ENCODE measurements around the gene DIPK2A. TPM values are rescaled to one million over a fixed set of nuclear protein-coding genes. Genes with fewer than 3 reads are reported as not detected.

DIPK2A gene
- total and polyA plus RNA-seq, 5 donors: 7.8 to 15.4 (median 12.5) TPM

GRCh38 chr3:143955113-143955512 is 16.5 kb upstream of the DIPK2A start:
- DNase-seq (no peak), ATAC-seq (no peak)
- Histone ChIP-seq H3K4me3 (ENCODE audit: low read length) (no peak overlapping the region), H3K9me3 (ENCODE audit: control insufficient read depth, low read length) (no peaks in the 10 kb centered on the region), H3K27me3 (ENCODE audit: control insufficient read depth, insufficient read depth) (no peaks in the 10 kb centered on the region), H3K4me1 (ENCODE audit: control insufficient read depth, insufficient read depth, low read length) (no peaks in the 10 kb centered on the region), H3K27ac (ENCODE audit: low read length) (no peak overlapping the region)
- intact Hi-C loops (cut with DNase I): loop anchor here in 2 of 4 donors (10.0 kb wide), 1 partner anchor 180 kb away; no protein-coding TSS in a partner anchor

- Histone ChIP-seq H3K27me3 (ENCODE audit: control insufficient read depth, insufficient read depth) (no peaks in the 10 kb centered on the region), H3K27ac (ENCODE audit: low read length) (no peak overlapping the region), H3K9me3 (ENCODE audit: control insufficient read depth, low read length) (no peaks in the 10 kb centered on the region), H3K4me3 (ENCODE audit: low read length) (no peak overlapping the region), H3K4me1 (ENCODE audit: control insufficient read depth, insufficient read depth, low read length) (no peaks in the 10 kb centered on the region)
- intact Hi-C loops (cut with DNase I): loop anchor here in 2 of 4 donors (10.0 kb wide), 1 partner anchor 182 kb away; no protein-coding TSS in a partner anchor
- DNase-seq (no peak), ATAC-seq (no peak)
- 77% methylated on average over 1 of the region's 1 CpG for WGBS
Observed at GRCh38 chr3:143956838-143957237, 14.8 kb upstream of the DIPK2A start.

GRCh38 chr3:143957453-143957852 is 14.2 kb upstream of the DIPK2A start:
- H3K4me1 ChIP-seq (ENCODE audit: control insufficient read depth, insufficient read depth, low read length): no peaks in the 10 kb centered on the region
- ATAC-seq (no peak), DNase-seq (no peak)
- no peak overlapping the region for H3K4me3 ChIP-seq (ENCODE audit: low read length)
- intact Hi-C loops (cut with DNase I): loop anchor here in 2 of 4 donors (10.0 kb wide), 1 partner anchor 183 kb away; no protein-coding TSS in a partner anchor
- no peak overlapping the region for H3K27ac ChIP-seq (ENCODE audit: low read length)
- H3K27me3 ChIP-seq (ENCODE audit: control insufficient read depth, insufficient read depth): no peaks in the 10 kb centered on the region
- no peaks in the 10 kb centered on the region for H3K9me3 ChIP-seq (ENCODE audit: control insufficient read depth, low read length)

- Histone ChIP-seq H3K4me3 (ENCODE audit: low read length) (no peak overlapping the region), H3K27ac (ENCODE audit: low read length) (no peak overlapping the region), H3K9me3 (ENCODE audit: control insufficient read depth, low read length) (no peaks in the 10 kb centered on the region), H3K4me1 (ENCODE audit: control insufficient read depth, insufficient read depth, low read length) (no peaks in the 10 kb centered on the region), H3K27me3 (ENCODE audit: control insufficient read depth, insufficient read depth) (no peaks in the 10 kb centered on the region)
- DNase-seq (no peak), ATAC-seq (no peak)
- intact Hi-C loops (cut with DNase I): loop anchor here in 2 of 4 donors (10.0 kb wide), 1 partner anchor 184 kb away; no protein-coding TSS in a partner anchor
Observed at GRCh38 chr3:143958966-143959365, 12.7 kb upstream of the DIPK2A start.

GRCh38 chr3:143961342-143961741 is 10.3 kb upstream of the DIPK2A start:
- no peak overlapping the region for H3K4me3 ChIP-seq (ENCODE audit: low read length)
- H3K9me3 ChIP-seq (ENCODE audit: control insufficient read depth, low read length): no peaks in the 10 kb centered on the region
- ATAC-seq (no peak), DNase-seq (no peak)
- no peak overlapping the region for H3K27ac ChIP-seq (ENCODE audit: low read length)
- H3K27me3 ChIP-seq (ENCODE audit: control insufficient read depth, insufficient read depth): no peaks in the 10 kb centered on the region
- 97% methylated on average over 1 of the region's 1 CpG for WGBS
- intact Hi-C loops (cut with DNase I): no loop called here
- no peaks in the 10 kb centered on the region for H3K4me1 ChIP-seq (ENCODE audit: control insufficient read depth, insufficient read depth, low read length)

- intact Hi-C loops (cut with DNase I): no loop called here
- H3K4me1 ChIP-seq (ENCODE audit: control insufficient read depth, insufficient read depth, low read length): no peaks in the 10 kb centered on the region
- H3K27ac ChIP-seq (ENCODE audit: low read length): no peak overlapping the region
- no peak overlapping the region for H3K4me3 ChIP-seq (ENCODE audit: low read length)
- H3K9me3 ChIP-seq (ENCODE audit: control insufficient read depth, low read length): no peaks in the 10 kb centered on the region
- no peaks in the 10 kb centered on the region for H3K27me3 ChIP-seq (ENCODE audit: control insufficient read depth, insufficient read depth)
- no peak for ATAC-seq
- peak in 1 of 3 donors; percentile 6 for DNase-seq
- 89% methylated on average over 6 of the region's 6 CpGs for WGBS
Observed at GRCh38 chr3:143963946-143964345, 7.7 kb upstream of the DIPK2A start.

- Histone ChIP-seq H3K9me3 (ENCODE audit: control insufficient read depth, low read length) (no peaks in the 10 kb centered on the region), H3K27me3 (ENCODE audit: control insufficient read depth, insufficient read depth) (no peaks in the 10 kb centered on the region), H3K27ac (ENCODE audit: low read length) (peak overlapping the region; percentile 89), H3K4me3 (ENCODE audit: low read length) (peak overlapping the region; percentile 62), H3K4me1 (ENCODE audit: control insufficient read depth, insufficient read depth, low read length) (no peaks in the 10 kb centered on the region)
- intact Hi-C loops (cut with DNase I): no loop called here
- DNase-seq (peak; percentile 60 to 85 (median 81)), ATAC-seq (peak; percentile 1 to 24)
- WGBS: under 1% methylated on average over 37 of the region's 37 CpGs
Observed at GRCh38 chr3:143970773-143971358, 757 bp upstream of the DIPK2A start.

- no peak for DNase-seq
Observed at GRCh38 chr3:143972155-143972504, 507 bp downstream of the DIPK2A start.

GRCh38 chr3:143972505-143973258 is 1.1 kb downstream of the DIPK2A start:
- H3K27me3 ChIP-seq (ENCODE audit: control insufficient read depth, insufficient read depth): no peaks in the 10 kb centered on the region
- H3K27ac ChIP-seq (ENCODE audit: low read length): peak overlapping the region; percentile 89
- no peaks in the 10 kb centered on the region for H3K9me3 ChIP-seq (ENCODE audit: control insufficient read depth, low read length)
- DNase-seq (peak; percentile 72 to 91 (median 89)), ATAC-seq (peak; percentile 53 to 56)
- intact Hi-C loops (cut with DNase I): no loop called here
- no peaks in the 10 kb centered on the region for H3K4me1 ChIP-seq (ENCODE audit: control insufficient read depth, insufficient read depth, low read length)
- WGBS: under 1% methylated on average over 83 of the region's 83 CpGs
- H3K4me3 ChIP-seq (ENCODE audit: low read length): peak overlapping the region; percentile 62

More at GRCh38 chr3:143972155-143972504, 507 bp downstream of the DIPK2A start:
- Histone ChIP-seq H3K27me3 (ENCODE audit: control insufficient read depth, insufficient read depth) (no peaks in the 10 kb centered on the region), H3K27ac (ENCODE audit: low read length) (peak overlapping the region; percentile 89), H3K4me1 (ENCODE audit: control insufficient read depth, insufficient read depth, low read length) (no peaks in the 10 kb centered on the region), H3K9me3 (ENCODE audit: control insufficient read depth, low read length) (no peaks in the 10 kb centered on the region), H3K4me3 (ENCODE audit: low read length) (peak overlapping the region; percentile 62)
- WGBS: under 1% methylated on average over 42 of the region's 42 CpGs
- ATAC-seq: peak; percentile 9 to 20
- intact Hi-C loops (cut with DNase I): no loop called here

- Histone ChIP-seq H3K4me1 (ENCODE audit: control insufficient read depth, insufficient read depth, low read length) (no peaks in the 10 kb centered on the region), H3K27me3 (ENCODE audit: control insufficient read depth, insufficient read depth) (no peaks in the 10 kb centered on the region), H3K4me3 (ENCODE audit: low read length) (peak overlapping the region; percentile 62), H3K27ac (ENCODE audit: low read length) (peak overlapping the region; percentile 89), H3K9me3 (ENCODE audit: control insufficient read depth, low read length) (no peaks in the 10 kb centered on the region)
- peak; percentile 24 to 29 for ATAC-seq
- peak in 1 of 3 donors; percentile 80 for DNase-seq
- under 1% methylated on average over 28 of the region's 28 CpGs for WGBS
- intact Hi-C loops (cut with DNase I): no loop called here
Observed at GRCh38 chr3:143973259-143974021, 1.8 kb downstream of the DIPK2A start.
